HG03045 (cell line): Measurements from ENCODE around the gene IKZF2.

Experiments used
- ATAC-seq: cut with Tn5 transposase; IDR thresholded peaks from one replicate; pipeline ENCODE4 v1.9.1; 2021; ENCODE audit warnings: mild to moderate bottlenecking, moderate library complexity; ENCODE audit not compliant: unreplicated experiment

IKZF2 gene

GRCh38 chr2:213010106-213010779 lies 141.2 kb downstream of the IKZF2 start:
- ATAC-seq = no peak

GRCh38 chr2:213007290-213007838 lies 144.0 kb downstream of the IKZF2 start:
- ATAC-seq = no peak

GRCh38 chr2:213004197-213004821 lies 147.1 kb downstream of the IKZF2 start:
- no peak for ATAC-seq

GRCh38 chr2:213002383-213002782 lies 149.0 kb downstream of the IKZF2 start:
- peak; percentile 49 for ATAC-seq

GRCh38 chr2:213001297-213001910 lies 150.0 kb downstream of the IKZF2 start:
- ATAC-seq = no peak

- no peak for ATAC-seq
Measured at GRCh38 chr2:212998626-212999359, 152.6 kb downstream of the IKZF2 start.

GRCh38 chr2:212997526-212998020 lies 153.8 kb downstream of the IKZF2 start:
- ATAC-seq = no peak

GRCh38 chr2:212995920-212996319 lies 155.5 kb downstream of the IKZF2 start:
- ATAC-seq = no peak

- ATAC-seq = no peak
Measured at GRCh38 chr2:212994976-212995375, 156.4 kb downstream of the IKZF2 start.

GRCh38 chr2:212991120-212991519 lies 160.3 kb downstream of the IKZF2 start:
- peak; percentile 78 for ATAC-seq

GRCh38 chr2:212990697-212991096 lies 160.7 kb downstream of the IKZF2 start:
- peak; percentile 63 for ATAC-seq

- ATAC-seq = no peak
Measured at GRCh38 chr2:212987492-212987891, 163.9 kb downstream of the IKZF2 start.

- ATAC-seq = no peak
Measured at GRCh38 chr2:212984129-212984528, 167.3 kb downstream of the IKZF2 start.

GRCh38 chr2:212979799-212980198 lies 171.6 kb downstream of the IKZF2 start:
- ATAC-seq = no peak

GRCh38 chr2:212979046-212979612 lies 172.3 kb downstream of the IKZF2 start:
- no peak for ATAC-seq

GRCh38 chr2:212977152-212977551 lies 174.3 kb downstream of the IKZF2 start:
- no peak for ATAC-seq

- ATAC-seq = peak; percentile 60
Measured at GRCh38 chr2:212975333-212975732, 176.1 kb downstream of the IKZF2 start.

GRCh38 chr2:212974692-212975091 lies 176.7 kb downstream of the IKZF2 start:
- ATAC-seq = no peak

GRCh38 chr2:212973347-212973746 lies 178.1 kb downstream of the IKZF2 start:
- ATAC-seq = no peak

GRCh38 chr2:212970132-212970531 lies 181.3 kb downstream of the IKZF2 start:
- no peak for ATAC-seq
